ENCODE data around the gene DOCK8. TPM values are rescaled to one million over a fixed set of nuclear protein-coding genes. Genes with fewer than 3 reads are reported as not detected.
"Not testable (repeated sequence)": the region's sequence is repeated elsewhere in the genome, so short reads cannot be mapped to it uniquely, and the experiment has no call there.

The DOCK8 gene
- total RNA-seq, 2 donors from 2014 or later = 24.6 to 35.5 TPM

DNA sequence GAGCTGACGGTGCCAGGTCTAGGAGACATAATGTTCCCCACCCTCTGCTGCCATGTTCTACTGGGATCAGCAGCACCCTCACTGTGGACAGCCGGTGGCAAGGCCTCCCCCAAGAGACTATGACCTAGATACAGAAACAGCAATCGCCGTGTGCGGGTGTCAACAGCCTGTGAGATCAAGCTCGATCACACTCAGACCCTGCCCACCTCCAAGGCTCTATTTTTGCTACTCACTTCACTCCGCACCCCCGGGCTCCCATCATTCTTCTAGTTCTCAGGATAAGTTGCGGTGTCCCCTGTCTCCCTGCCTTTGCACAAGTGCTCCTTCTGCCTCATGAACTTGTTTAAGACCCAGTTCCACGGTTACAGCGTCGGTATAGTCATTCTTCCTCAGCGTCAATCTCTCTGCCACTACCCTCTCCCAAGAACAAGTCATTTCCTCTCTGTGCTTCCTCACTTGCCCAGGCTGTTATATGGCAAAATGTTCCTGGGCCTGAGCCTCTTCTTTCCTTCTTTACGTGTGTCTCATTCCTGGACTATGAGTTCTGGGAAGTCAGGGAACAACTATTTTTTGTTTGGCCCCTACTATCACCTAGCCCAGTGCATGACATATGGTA, 5.4 kb upstream of the DOCK8 start:
- Histone ChIP-seq H3K4me1 (replicated peaks) (no peaks in the 10 kb centered on the region), H3K9me3 (no peaks in the 10 kb centered on the region), H3K27ac (no peak overlapping the region), H3K4me3 (no peak overlapping the region), H3K27me3 (replicated peaks; ENCODE audit: insufficient read depth) (no peaks in the 10 kb centered on the region), H3K36me3 (no peaks in the 10 kb centered on the region)
- no peak for DNase-seq (ENCODE audit: low spot score)
- no peak for TF ChIP-seq POLR2A (IDR thresholded peaks at IDR 0.05)
- TF ChIP-seq POLR2AphosphoS5 (IDR thresholded peaks at IDR 0.05) = no peak
- TF ChIP-seq, protein P1, sequence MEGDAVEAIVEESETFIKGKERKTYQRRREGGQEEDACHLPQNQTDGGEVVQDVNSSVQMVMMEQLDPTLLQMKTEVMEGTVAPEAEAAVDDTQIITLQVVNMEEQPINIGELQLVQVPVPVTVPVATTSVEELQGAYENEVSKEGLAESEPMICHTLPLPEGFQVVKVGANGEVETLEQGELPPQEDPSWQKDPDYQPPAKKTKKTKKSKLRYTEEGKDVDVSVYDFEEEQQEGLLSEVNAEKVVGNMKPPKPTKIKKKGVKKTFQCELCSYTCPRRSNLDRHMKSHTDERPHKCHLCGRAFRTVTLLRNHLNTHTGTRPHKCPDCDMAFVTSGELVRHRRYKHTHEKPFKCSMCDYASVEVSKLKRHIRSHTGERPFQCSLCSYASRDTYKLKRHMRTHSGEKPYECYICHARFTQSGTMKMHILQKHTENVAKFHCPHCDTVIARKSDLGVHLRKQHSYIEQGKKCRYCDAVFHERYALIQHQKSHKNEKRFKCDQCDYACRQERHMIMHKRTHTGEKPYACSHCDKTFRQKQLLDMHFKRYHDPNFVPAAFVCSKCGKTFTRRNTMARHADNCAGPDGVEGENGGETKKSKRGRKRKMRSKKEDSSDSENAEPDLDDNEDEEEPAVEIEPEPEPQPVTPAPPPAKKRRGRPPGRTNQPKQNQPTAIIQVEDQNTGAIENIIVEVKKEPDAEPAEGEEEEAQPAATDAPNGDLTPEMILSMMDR (IDR thresholded peaks at IDR 0.05) = no peak
- WGBS = 82% methylated on average over 14 of the region's 14 CpGs
- intact Hi-C loops (cut with DNase I) = no loop called here

DNA sequence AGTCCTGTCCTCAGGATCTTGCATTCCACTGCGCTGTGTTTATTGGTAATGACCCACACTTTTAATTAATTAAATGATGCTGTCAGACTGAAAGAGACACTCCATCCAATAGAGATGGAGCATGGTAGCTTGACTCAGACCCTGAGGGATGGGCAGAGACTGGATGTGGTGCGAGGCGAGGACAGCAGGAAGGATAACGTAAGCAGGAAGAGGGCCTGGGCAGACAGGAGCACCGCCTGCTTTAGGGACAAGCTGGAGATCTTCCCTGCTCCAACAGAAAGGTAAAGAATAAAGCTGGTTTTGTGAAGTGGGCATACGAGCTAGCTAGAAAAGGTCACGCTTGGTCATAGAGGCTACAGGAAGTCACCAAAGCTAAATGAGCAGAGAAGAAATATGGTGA, 3.6 kb upstream of the DOCK8 start:
- Histone ChIP-seq H3K27ac (no peak overlapping the region), H3K4me1 (replicated peaks) (no peaks in the 10 kb centered on the region), H3K4me3 (no peak overlapping the region), H3K9me3 (no peaks in the 10 kb centered on the region), H3K27me3 (replicated peaks; ENCODE audit: insufficient read depth) (no peaks in the 10 kb centered on the region), H3K36me3 (no peaks in the 10 kb centered on the region)
- TF ChIP-seq, protein P1 (IDR thresholded peaks at IDR 0.05) = no peak
- TF ChIP-seq POLR2AphosphoS5 (IDR thresholded peaks at IDR 0.05) (no peak), POLR2A (IDR thresholded peaks at IDR 0.05) (no peak)
- WGBS = 81% methylated on average over 7 of the region's 7 CpGs
- intact Hi-C loops (cut with DNase I) = no loop called here
- DNase-seq (ENCODE audit: low spot score) = no peak

DNA sequence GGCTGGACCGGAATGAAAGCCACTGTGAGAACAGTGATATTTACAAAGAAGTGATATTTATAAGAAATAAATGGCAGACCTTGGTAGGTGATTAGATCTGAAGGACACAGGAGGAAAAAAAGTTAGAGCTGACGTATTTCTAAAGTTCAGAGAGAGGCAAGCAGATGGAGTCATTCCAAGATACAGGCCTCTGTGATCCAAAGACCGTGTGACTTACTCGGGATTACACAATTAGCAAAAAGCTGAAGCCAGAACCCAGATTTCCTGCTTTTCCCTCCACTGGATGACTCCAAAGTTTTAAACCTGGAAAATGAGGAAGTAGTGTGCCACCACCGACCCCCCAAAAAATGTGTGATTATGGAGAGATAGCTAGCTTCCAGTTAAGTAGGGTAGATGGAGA, 3.1 kb upstream of the DOCK8 start:
- no peaks in the 10 kb centered on the region for H3K4me1 ChIP-seq (replicated peaks)
- intact Hi-C loops (cut with DNase I) = no loop called here

DNA sequence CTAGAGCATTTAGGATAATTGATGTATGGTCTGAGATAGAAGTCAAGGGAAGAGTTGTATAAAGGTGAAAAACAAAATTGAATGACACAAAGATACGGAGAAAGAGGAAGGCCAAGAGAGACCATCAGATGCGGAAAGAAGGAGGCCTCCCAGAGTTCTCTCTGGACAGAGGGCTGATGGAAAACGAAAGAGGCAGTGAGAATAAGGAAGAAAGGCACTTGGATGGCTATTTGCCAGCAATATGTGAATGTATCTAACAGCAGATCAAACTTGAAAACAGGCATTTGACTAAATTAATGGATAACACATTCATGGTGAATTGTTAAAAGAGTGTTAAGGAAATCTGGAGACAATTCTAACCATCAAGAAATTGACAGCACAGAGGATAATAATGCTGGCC, 2.4 kb upstream of the DOCK8 start:
- H3K4me1 ChIP-seq (replicated peaks) = no peaks in the 10 kb centered on the region

More for the DNA sequence above, 3.1 kb upstream of the DOCK8 start:
- Histone ChIP-seq H3K36me3 (no peaks in the 10 kb centered on the region), H3K4me3 (no peak overlapping the region), H3K9me3 (no peaks in the 10 kb centered on the region), H3K27me3 (replicated peaks; ENCODE audit: insufficient read depth) (no peaks in the 10 kb centered on the region), H3K27ac (no peak overlapping the region)
- WGBS = 40% methylated on average over 5 of the region's 5 CpGs
- no peak for DNase-seq (ENCODE audit: low spot score)
- TF ChIP-seq, protein P1 (IDR thresholded peaks at IDR 0.05) = no peak
- peak; percentile 5 for TF ChIP-seq POLR2AphosphoS5 (IDR thresholded peaks at IDR 0.05)

DNA sequence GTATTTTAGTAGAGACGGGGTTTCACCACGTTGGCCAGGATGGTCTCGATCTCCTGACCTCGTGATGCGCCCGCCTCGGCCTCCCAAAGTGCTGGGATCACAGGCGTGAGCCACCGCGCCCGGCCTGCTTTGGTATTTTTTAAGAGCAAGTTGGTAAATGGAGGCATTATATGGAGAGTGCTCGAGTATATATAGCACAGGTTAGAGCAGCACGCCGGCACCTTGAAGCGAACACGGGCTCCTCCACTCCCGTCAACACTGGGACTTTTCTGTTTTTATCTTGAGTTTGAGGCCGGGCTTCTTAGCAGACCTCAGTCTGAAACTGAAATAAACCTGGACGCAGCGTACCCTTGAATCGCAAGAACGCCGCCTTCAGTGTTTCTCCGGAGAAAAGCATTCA, 764 bp upstream of the DOCK8 start:
- H3K4me1 ChIP-seq (replicated peaks); H3K36me3 ChIP-seq; intact Hi-C loops (cut with DNase I); DNase-seq (ENCODE audit: low spot score); H3K27me3 ChIP-seq (replicated peaks; ENCODE audit: insufficient read depth); H3K4me3 ChIP-seq; H3K9me3 ChIP-seq: not testable (repeated sequence)
- WGBS = 89% methylated on average over 24 of the region's 24 CpGs
- H3K27ac ChIP-seq = peak overlapping the region in 1 of 2 donors; percentile 86

More for the DNA sequence above, 2.4 kb upstream of the DOCK8 start:
- no peak for DNase-seq (ENCODE audit: low spot score)
- WGBS = 84% methylated on average over 3 of the region's 3 CpGs
- intact Hi-C loops (cut with DNase I) = no loop called here
- no peaks in the 10 kb centered on the region for H3K9me3 ChIP-seq
- H3K4me3 ChIP-seq = no peak overlapping the region
- no peak for TF ChIP-seq POLR2AphosphoS5 (IDR thresholded peaks at IDR 0.05)
- TF ChIP-seq, protein P1 (IDR thresholded peaks at IDR 0.05) = no peak
- no peak for TF ChIP-seq POLR2A (IDR thresholded peaks at IDR 0.05)
- no peak overlapping the region for H3K27ac ChIP-seq
- no peaks in the 10 kb centered on the region for H3K27me3 ChIP-seq (replicated peaks; ENCODE audit: insufficient read depth)
- H3K36me3 ChIP-seq = no peaks in the 10 kb centered on the region
